NT2/D1 (cell line): ENCODE results near the gene RCSD1.

Experiments
- YY1 ChIP-seq: IDR thresholded peaks from 2 replicates; pipeline ENCODE4 v1.6.1; 2011; ENCODE audit not compliant: insufficient read length, insufficient read depth
- ZNF274 ChIP-seq: IDR thresholded peaks from 2 replicates; pipeline ENCODE4 v1.6.1; 2011; ENCODE audit warnings: mild to moderate bottlenecking, low read depth, low read length

DNA sequence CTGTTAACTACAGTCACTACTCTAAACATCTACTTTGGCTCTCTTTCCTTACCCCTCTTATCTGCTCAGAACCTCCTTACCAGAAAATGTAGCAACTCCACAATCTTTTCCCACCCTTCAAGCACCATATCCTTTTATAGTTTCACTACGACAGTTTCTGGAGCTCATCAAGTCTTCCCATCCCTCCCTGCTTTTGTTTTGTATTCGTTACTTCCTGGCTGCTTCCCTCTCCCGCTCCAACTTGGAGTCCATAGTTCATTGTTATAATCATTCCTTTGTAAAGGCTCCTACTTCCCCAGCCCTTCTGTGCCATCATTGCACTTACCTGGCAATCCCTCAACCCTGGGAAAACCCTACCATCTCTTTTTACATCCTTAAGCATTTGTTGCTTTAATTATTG, 109.7 kb downstream of the RCSD1 start:
- TF ChIP-seq ZNF274 (no peak), YY1 (no peak)
